ENCODE measurements around the gene PCDHGC3.

The PCDHGC3 gene

GRCh38 chr5:141488591-141489561, 13.1 kb downstream of the PCDHGC3 start, which contains the start of gene PCDHGC5:
Gene PCDHGC5 (plus strand): TSS chr5:141489081. CDS start chr5:141489241, 160 bp downstream.
- Histone ChIP-seq H3K4me2 (ENCODE audit: insufficient read depth, low read length) (no peak within 1 kb of the TSS), H3K36me3 (ENCODE audit: insufficient read depth, low read length) (no peaks in the 10 kb centered on the region)

GRCh38 chr5:141489841-141490240, 14.1 kb downstream of the PCDHGC3 start:
- Histone ChIP-seq H2AFZ (ENCODE audit: low read depth, low read length) (no peak overlapping the region), H3K4me3 (ENCODE audit: low read depth in 1 of 2, low read length in 2 of 2) (no peak overlapping the region), H3K27me3 (ENCODE audit: insufficient read depth, low read length, poor library complexity) (no peaks in the 10 kb centered on the region), H3K79me2 (ENCODE audit: insufficient read depth, low read length) (no peaks in the 10 kb centered on the region), H3K4me2 (ENCODE audit: insufficient read depth, low read length) (no peak overlapping the region), H3K9me3 (ENCODE audit: insufficient read depth, low read length, severe bottlenecking) (no peaks in the 10 kb centered on the region), H3K36me3 (ENCODE audit: insufficient read depth, low read length) (no peaks in the 10 kb centered on the region), H3K9ac (ENCODE audit: low read depth, low read length) (no peak overlapping the region), H3K27ac (ENCODE audit: low read length) (no peak overlapping the region), H3K4me1 (ENCODE audit: insufficient read depth, low read length) (peaks cover 6% of the 10 kb centered on the region), H4K20me1 (ENCODE audit: insufficient read depth, low read length) (no peaks in the 10 kb centered on the region; the same call in 1 of the 2 replicates)
- TF ChIP-seq EZH2 (IDR thresholded peaks at IDR 0.05; ENCODE audit: borderline replicate concordance, low read depth, low read length, severe bottlenecking) = no peak
- TF ChIP-seq, protein P1, sequence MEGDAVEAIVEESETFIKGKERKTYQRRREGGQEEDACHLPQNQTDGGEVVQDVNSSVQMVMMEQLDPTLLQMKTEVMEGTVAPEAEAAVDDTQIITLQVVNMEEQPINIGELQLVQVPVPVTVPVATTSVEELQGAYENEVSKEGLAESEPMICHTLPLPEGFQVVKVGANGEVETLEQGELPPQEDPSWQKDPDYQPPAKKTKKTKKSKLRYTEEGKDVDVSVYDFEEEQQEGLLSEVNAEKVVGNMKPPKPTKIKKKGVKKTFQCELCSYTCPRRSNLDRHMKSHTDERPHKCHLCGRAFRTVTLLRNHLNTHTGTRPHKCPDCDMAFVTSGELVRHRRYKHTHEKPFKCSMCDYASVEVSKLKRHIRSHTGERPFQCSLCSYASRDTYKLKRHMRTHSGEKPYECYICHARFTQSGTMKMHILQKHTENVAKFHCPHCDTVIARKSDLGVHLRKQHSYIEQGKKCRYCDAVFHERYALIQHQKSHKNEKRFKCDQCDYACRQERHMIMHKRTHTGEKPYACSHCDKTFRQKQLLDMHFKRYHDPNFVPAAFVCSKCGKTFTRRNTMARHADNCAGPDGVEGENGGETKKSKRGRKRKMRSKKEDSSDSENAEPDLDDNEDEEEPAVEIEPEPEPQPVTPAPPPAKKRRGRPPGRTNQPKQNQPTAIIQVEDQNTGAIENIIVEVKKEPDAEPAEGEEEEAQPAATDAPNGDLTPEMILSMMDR (IDR thresholded peaks at IDR 0.05; ENCODE audit: borderline replicate concordance, extremely low read depth, low read length, poor library complexity, severe bottlenecking) = no peak
- no peak for ATAC-seq (ENCODE audit: insufficient read depth, low read depth)
- no peak for DNase-seq

More at GRCh38 chr5:141488591-141489561, 13.1 kb downstream of the PCDHGC3 start, which contains the start of gene PCDHGC5:
- Histone ChIP-seq H3K4me3 (ENCODE audit: low read depth in 1 of 2, low read length in 2 of 2) (no peak within 1 kb of the TSS), H2AFZ (ENCODE audit: low read depth, low read length) (no peak within 1 kb of the TSS), H3K79me2 (ENCODE audit: insufficient read depth, low read length) (no peaks in the 10 kb centered on the region), H3K9ac (ENCODE audit: low read depth, low read length) (no peak within 1 kb of the TSS), H4K20me1 (ENCODE audit: insufficient read depth, low read length) (no peaks in the 10 kb centered on the region; the same call in 1 of the 2 replicates), H3K4me1 (ENCODE audit: insufficient read depth, low read length) (no peaks in the 10 kb centered on the region), H3K9me3 (ENCODE audit: insufficient read depth, low read length, severe bottlenecking) (no peaks in the 10 kb centered on the region), H3K27ac (ENCODE audit: low read length) (no peak within 1 kb of the TSS), H3K27me3 (ENCODE audit: insufficient read depth, low read length, poor library complexity) (no peaks in the 10 kb centered on the region)
- TF ChIP-seq EZH2 (IDR thresholded peaks at IDR 0.05; ENCODE audit: borderline replicate concordance, low read depth, low read length, severe bottlenecking) = no peak
- TF ChIP-seq, protein P1 (IDR thresholded peaks at IDR 0.05; ENCODE audit: borderline replicate concordance, extremely low read depth, low read length, poor library complexity, severe bottlenecking) = no peak
- ATAC-seq (ENCODE audit: insufficient read depth, low read depth) (no peak), DNase-seq (no peak)

- H3K27ac ChIP-seq (ENCODE audit: low read length) = no peak overlapping the region
- TF ChIP-seq EZH2 (IDR thresholded peaks at IDR 0.05; ENCODE audit: borderline replicate concordance, low read depth, low read length, severe bottlenecking) = no peak
- TF ChIP-seq, protein P1 (IDR thresholded peaks at IDR 0.05; ENCODE audit: borderline replicate concordance, extremely low read depth, low read length, poor library complexity, severe bottlenecking) = no peak
- DNase-seq (no peak), ATAC-seq (ENCODE audit: insufficient read depth, low read depth) (no peak)
- H3K4me3 ChIP-seq (ENCODE audit: low read depth in 1 of 2, low read length in 2 of 2) = no peak overlapping the region
- no peaks in the 10 kb centered on the region for H3K9me3 ChIP-seq (ENCODE audit: insufficient read depth, low read length, severe bottlenecking)
- no peak overlapping the region for H2AFZ ChIP-seq (ENCODE audit: low read depth, low read length)
- H3K4me1 ChIP-seq (ENCODE audit: insufficient read depth, low read length) = peaks cover 11% of the 10 kb centered on the region
- no peak overlapping the region for H3K4me2 ChIP-seq (ENCODE audit: insufficient read depth, low read length)
- no peaks in the 10 kb centered on the region for H3K27me3 ChIP-seq (ENCODE audit: insufficient read depth, low read length, poor library complexity)
- H3K79me2 ChIP-seq (ENCODE audit: insufficient read depth, low read length) = no peaks in the 10 kb centered on the region
- no peaks in the 10 kb centered on the region; the same call in 1 of the 2 replicates for H4K20me1 ChIP-seq (ENCODE audit: insufficient read depth, low read length)
- H3K9ac ChIP-seq (ENCODE audit: low read depth, low read length) = no peak overlapping the region
- H3K36me3 ChIP-seq (ENCODE audit: insufficient read depth, low read length) = no peaks in the 10 kb centered on the region
Observed at GRCh38 chr5:141490271-141490670, 14.5 kb downstream of the PCDHGC3 start.

Measured in DND-41 (cell line).